H9 (cell line): ENCODE results near the gene TUNAR. TPM values are rescaled to one million over a fixed set of nuclear protein-coding genes. Genes with fewer than 3 reads are reported as not detected.
A peak's percentile ranks its signal among the peaks of the same experiment; 100 is the strongest.

ENCODE experiments used
- DNase-seq: peaks from one replicate; pipeline ENCODE4 v3.0.0-alpha.2; 2017
- H2AFZ ChIP-seq: one replicate; pipeline ENCODE4 v1.6.1; 2013; ENCODE audit warnings: mild to moderate bottlenecking, low read length, control low read depth, moderate library complexity
- H2AK5ac ChIP-seq: 2 replicates; pipeline ENCODE4 v1.6.1; 2013; ENCODE audit warnings: low read length, control low read depth, mixed read lengths; ENCODE audit not compliant: insufficient read length
- H2BK120ac ChIP-seq: one replicate; pipeline ENCODE4 v1.6.1; 2013; ENCODE audit warnings: low read depth, mild to moderate bottlenecking, low read length, control low read depth, inconsistent platforms; ENCODE audit not compliant: poor library complexity, severe bottlenecking
- H2BK12ac ChIP-seq: 2 replicates; pipeline ENCODE4 v1.6.1; 2013; ENCODE audit warnings: low read length, control low read depth, mixed read lengths, low read depth; ENCODE audit not compliant: insufficient read length
- H2BK15ac ChIP-seq: 2 replicates; pipeline ENCODE4 v1.6.1; 2013; ENCODE audit warnings: low read depth, low read length, control low read depth
- H2BK20ac ChIP-seq: one replicate; pipeline ENCODE4 v1.6.1; 2013; ENCODE audit warnings: low read depth, mild to moderate bottlenecking, low read length, control low read depth, inconsistent platforms; ENCODE audit not compliant: poor library complexity, severe bottlenecking
- H2BK5ac ChIP-seq: 2 replicates; pipeline ENCODE4 v1.6.1; 2013; ENCODE audit warnings: low read length, control low read depth, mixed read lengths; ENCODE audit not compliant: insufficient read length
- H3K14ac ChIP-seq: 2 replicates; pipeline ENCODE4 v1.6.1; 2013; ENCODE audit warnings: low read length, control low read depth; ENCODE audit not compliant: insufficient read depth
- H3K18ac ChIP-seq: 2 replicates; pipeline ENCODE4 v1.6.1; 2013; ENCODE audit warnings: low read depth, mild to moderate bottlenecking, mixed read lengths, low read length, control low read depth; ENCODE audit not compliant: insufficient read length
- H3K23ac ChIP-seq: 2 replicates; pipeline ENCODE4 v1.6.1; 2013; ENCODE audit warnings: low read length, control low read depth, mixed read lengths, low read depth; ENCODE audit not compliant: insufficient read length
- H3K23me2 ChIP-seq: 2 replicates; pipeline ENCODE4 v1.6.1; 2013; ENCODE audit warnings: low read depth, mild to moderate bottlenecking, mixed read lengths, low read length, control low read depth; ENCODE audit not compliant: insufficient read length, poor library complexity, severe bottlenecking
- H3K27ac ChIP-seq: 2 replicates; pipeline ENCODE4 v1.5.1; 2013; ENCODE audit warnings: low read length, control low read depth, mixed read lengths, low read depth; ENCODE audit not compliant: insufficient read length
- H3K27me3 ChIP-seq: 2 replicates; pipeline ENCODE4 v1.6.1; 2013; ENCODE audit warnings: low read length, control low read depth, inconsistent platforms; ENCODE audit not compliant: insufficient read depth
- H3K4ac ChIP-seq: 2 replicates; pipeline ENCODE4 v1.6.1; 2013; ENCODE audit warnings: low read depth, mild to moderate bottlenecking, control low read depth, inconsistent platforms, low read length, moderate library complexity
- H3K4me1 ChIP-seq: 2 replicates; pipeline ENCODE4 v1.6.1; 2013; ENCODE audit warnings: low read length, control low read depth, inconsistent platforms; ENCODE audit not compliant: insufficient read depth
- H3K4me2 ChIP-seq: 2 replicates; pipeline ENCODE4 v1.6.1; 2013; ENCODE audit warnings: low read length, control low read depth, mixed read lengths; ENCODE audit not compliant: insufficient read length, insufficient read depth
- H3K56ac ChIP-seq: 2 replicates; pipeline ENCODE4 v1.6.1; 2013; ENCODE audit warnings: low read depth, mild to moderate bottlenecking, mixed read lengths, low read length, control low read depth; ENCODE audit not compliant: insufficient read length
- H3K79me1 ChIP-seq: 2 replicates; pipeline ENCODE4 v1.6.1; 2013; ENCODE audit warnings: low read depth, mild to moderate bottlenecking, moderate library complexity, low read length, control low read depth, inconsistent platforms; ENCODE audit not compliant: insufficient read depth, poor library complexity, severe bottlenecking
- H3K79me2 ChIP-seq: 2 replicates; pipeline ENCODE4 v1.6.1; 2013; ENCODE audit warnings: low read length, control low read depth, inconsistent platforms; ENCODE audit not compliant: insufficient read depth
- H3K9ac ChIP-seq: 2 replicates; pipeline ENCODE4 v1.6.1; 2013; ENCODE audit warnings: low read length, control low read depth, mixed read lengths; ENCODE audit not compliant: insufficient read length; ENCODE audit errors: extremely low read depth
- H3K9me3 ChIP-seq: one replicate; pipeline ENCODE4 v1.6.1; 2013; ENCODE audit warnings: low read depth, low read length, inconsistent platforms; ENCODE audit not compliant: control insufficient read depth
- H3T11ph ChIP-seq: one replicate; pipeline ENCODE4 v1.6.1; 2013; ENCODE audit warnings: mild to moderate bottlenecking, low read length, control low read depth, inconsistent platforms
- H4K20me1 ChIP-seq: one replicate; pipeline ENCODE4 v1.6.1; 2013; ENCODE audit not compliant: control insufficient read depth, insufficient read length, insufficient read depth
- H4K5ac ChIP-seq: 2 replicates; pipeline ENCODE4 v1.6.1; 2013; ENCODE audit warnings: low read depth, mild to moderate bottlenecking, mixed read lengths, low read length, control low read depth; ENCODE audit not compliant: insufficient read length
- H4K8ac ChIP-seq: replicated peaks from 2 replicates; pipeline ENCODE4 v1.6.1; 2013; ENCODE audit warnings: low read length, control low read depth, mixed read lengths, low read depth; ENCODE audit not compliant: insufficient read length
- H4K91ac ChIP-seq: 2 replicates; pipeline ENCODE4 v1.6.1; 2013; ENCODE audit warnings: low read depth, mild to moderate bottlenecking, moderate library complexity, mixed read lengths, low read length, control low read depth; ENCODE audit not compliant: insufficient read length
- H3K27ac Mint-ChIP-seq, 3 experiments: 2 replicates in 2 of 3; 3 replicates in 1 of 3; pipeline ENCODE4 v1.8.0; 2020 to 2021; ENCODE audit warnings: mixed read lengths in 3 of 3, mild to moderate bottlenecking in 1 of 3, moderate library complexity in 1 of 3
- H3K27me3 Mint-ChIP-seq: 2 replicates; pipeline ENCODE4 v1.8.0; 2021; ENCODE audit warnings: low read depth, mild to moderate bottlenecking, moderate library complexity, mixed read lengths
- H3K36me3 Mint-ChIP-seq, 3 experiments: 2 replicates in 2 of 3; 3 replicates in 1 of 3; pipeline ENCODE4 v1.8.0; 2020 to 2021; ENCODE audit warnings: low read depth in 3 of 3, mixed read lengths in 3 of 3; ENCODE audit not compliant: insufficient read depth in 1 of 3
- H3K4me1 Mint-ChIP-seq, 2 experiments: 2 replicates each; pipeline ENCODE4 v1.8.0; 2020; ENCODE audit warnings: mixed read lengths in 2 of 2
- H3K4me3 Mint-ChIP-seq, 2 experiments: 2 replicates in 1 of 2; 3 replicates in 1 of 2; pipeline ENCODE4 v1.8.0; 2020 to 2021; ENCODE audit warnings: mild to moderate bottlenecking in 2 of 2, mixed read lengths in 2 of 2, moderate library complexity in 1 of 2
- H3K9me3 Mint-ChIP-seq, 2 experiments: 2 replicates in 1 of 2; 3 replicates in 1 of 2; pipeline ENCODE4 v1.8.0; 2020; ENCODE audit warnings: mild to moderate bottlenecking in 2 of 2, mixed read lengths in 2 of 2, moderate library complexity in 1 of 2
- CTCF ChIP-seq: fragments of 200-600 bp; sonication (generic); conservative IDR thresholded peaks from 3 replicates; pipeline ENCODE4 v1.8.0; 2021; ENCODE audit warnings: antibody characterized with exemption, mild to moderate bottlenecking
- WGBS: extraction: QIAGEN DNeasy Blood & Tissue Kit; methylation state at CpG from one replicate; pipeline ENCODE4 v1.1.7; 2013; ENCODE audit warnings: missing lambda C conversion rate, low lambda C conversion rate, mixed read lengths; ENCODE audit not compliant: insufficient read length; ENCODE audit errors: extremely low coverage; 5-methylcytosine and 5-hydroxymethylcytosine counted together
- total RNA-seq: library from RNA; stranded (reverse); gene quantifications from 2 replicates; pipeline ENCODE4 v1.2.1, GENCODE V29; 2021

TUNAR gene
- total RNA-seq, 1 experiment from 2014 or later: 26.2 TPM

- no peaks in the 10 kb centered on the region for H3K79me2 ChIP-seq
- no peaks in the 10 kb centered on the region for H3K27me3 ChIP-seq
- H2BK12ac ChIP-seq: no peak overlapping the region
- Mint-ChIP-seq H3K27ac (peak overlapping the region in 2 of 3 experiments; percentile 45 to 46; a peak in 2 of 7 replicates), H3K27me3 (no peaks in the 10 kb centered on the region; the same call in 1 of the 2 replicates), H3K4me3 (no peak overlapping the region), H3K9me3 (no peaks in the 10 kb centered on the region), H3K4me1 (peaks cover 36 to 37% of the 10 kb centered on the region in 2 experiments), H3K36me3 (peaks cover 0 to under 1% (median 0%) of the 10 kb centered on the region in 3 experiments; a peak in 1 of 7 replicates)
- no peak overlapping the region for H4K91ac ChIP-seq
- no peak overlapping the region for H3K18ac ChIP-seq
- no peak overlapping the region for H2AFZ ChIP-seq
- no peak overlapping the region for H2AK5ac ChIP-seq
- no peak overlapping the region for H3K4me2 ChIP-seq
- DNase-seq: no peak
- no peak overlapping the region for H3K9ac ChIP-seq
- no peak overlapping the region for H3K56ac ChIP-seq
- no peak overlapping the region for H3K27ac ChIP-seq
- no peak overlapping the region for H4K8ac ChIP-seq
- H4K5ac ChIP-seq: no peak overlapping the region
- no peaks in the 10 kb centered on the region for H3K79me1 ChIP-seq
- no peak overlapping the region for H3K4ac ChIP-seq
- H2BK15ac ChIP-seq: no peak overlapping the region
- H2BK5ac ChIP-seq: no peak overlapping the region
- H3K23ac ChIP-seq: no peak overlapping the region
- H3K4me1 ChIP-seq: peaks cover under 1% of the 10 kb centered on the region; the same call in 1 of the 2 replicates
- no CpG with 5 or more reads among the region's 2 CpGs for WGBS
- H2BK20ac ChIP-seq: no peak overlapping the region
- no peak overlapping the region for H3T11ph ChIP-seq
- H3K14ac ChIP-seq: no peak overlapping the region
- no peaks in the 10 kb centered on the region for H4K20me1 ChIP-seq
- no peaks in the 10 kb centered on the region for H3K23me2 ChIP-seq
- H2BK120ac ChIP-seq: no peak overlapping the region
- no peaks in the 10 kb centered on the region for H3K9me3 ChIP-seq
- no peak for TF ChIP-seq CTCF
These were observed 52.1 kb downstream of the TUNAR start for GRCh38 chr14:95928751-95929150.
